Hematopoietic multipotent progenitor cell treated with erythropoietin and hydrocortisone succinate and interleukin-3 and kit ligand, for 6 days (in vitro differentiated cells): Measurements from ENCODE around the gene NISCH.

ENCODE experiments used
- DNase-seq: peaks from one replicate; pipeline ENCODE4 v3.0.0-alpha.2; 2015

Gene NISCH

GRCh38 chr3:52472239-52473000 is 17.0 kb downstream of the NISCH start:
- DNase-seq, result no peak

DNA sequence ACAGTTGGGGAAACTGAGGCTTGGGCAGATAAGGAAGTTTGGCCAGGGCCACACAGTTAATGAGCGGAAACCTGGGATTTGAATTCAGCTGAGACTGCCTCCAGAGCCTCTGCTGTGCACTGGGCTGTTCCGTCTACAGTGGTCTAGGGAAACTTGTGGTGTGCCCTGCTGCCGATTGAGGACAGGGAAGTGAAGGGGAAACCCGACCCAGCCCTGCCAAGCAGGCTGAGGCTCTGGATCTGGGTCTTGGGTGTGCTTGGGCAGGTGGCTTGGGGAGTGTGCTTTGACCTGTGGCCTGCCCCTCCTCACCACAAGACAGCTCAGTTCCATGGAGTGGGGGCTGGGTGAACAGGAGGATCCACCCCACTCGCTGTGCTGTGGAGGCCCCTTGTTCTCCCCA is 17.6 kb downstream of the NISCH start:
- no peak for DNase-seq

GRCh38 chr3:52477076-52477795 is 21.8 kb downstream of the NISCH start:
- DNase-seq, result no peak

DNA sequence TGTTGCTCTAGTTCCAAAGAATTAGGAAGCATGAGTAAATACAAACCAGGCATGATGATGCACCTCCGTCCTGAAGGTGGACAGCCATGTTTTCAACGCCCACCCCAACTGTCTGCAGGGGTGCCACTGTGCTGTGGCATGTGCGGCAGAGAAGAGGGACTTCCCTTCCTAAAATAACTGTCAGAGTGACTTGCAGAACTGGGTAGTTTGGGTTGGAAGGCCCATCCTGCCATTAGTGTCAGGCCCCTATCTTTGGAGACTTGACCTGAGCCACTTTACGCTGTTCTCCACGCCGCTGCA is 22.3 kb downstream of the NISCH start:
- DNase-seq, result no peak

- DNase-seq, result no peak
These were observed 23.9 kb downstream of the NISCH start for GRCh38 chr3:52479037-52479876.

DNA sequence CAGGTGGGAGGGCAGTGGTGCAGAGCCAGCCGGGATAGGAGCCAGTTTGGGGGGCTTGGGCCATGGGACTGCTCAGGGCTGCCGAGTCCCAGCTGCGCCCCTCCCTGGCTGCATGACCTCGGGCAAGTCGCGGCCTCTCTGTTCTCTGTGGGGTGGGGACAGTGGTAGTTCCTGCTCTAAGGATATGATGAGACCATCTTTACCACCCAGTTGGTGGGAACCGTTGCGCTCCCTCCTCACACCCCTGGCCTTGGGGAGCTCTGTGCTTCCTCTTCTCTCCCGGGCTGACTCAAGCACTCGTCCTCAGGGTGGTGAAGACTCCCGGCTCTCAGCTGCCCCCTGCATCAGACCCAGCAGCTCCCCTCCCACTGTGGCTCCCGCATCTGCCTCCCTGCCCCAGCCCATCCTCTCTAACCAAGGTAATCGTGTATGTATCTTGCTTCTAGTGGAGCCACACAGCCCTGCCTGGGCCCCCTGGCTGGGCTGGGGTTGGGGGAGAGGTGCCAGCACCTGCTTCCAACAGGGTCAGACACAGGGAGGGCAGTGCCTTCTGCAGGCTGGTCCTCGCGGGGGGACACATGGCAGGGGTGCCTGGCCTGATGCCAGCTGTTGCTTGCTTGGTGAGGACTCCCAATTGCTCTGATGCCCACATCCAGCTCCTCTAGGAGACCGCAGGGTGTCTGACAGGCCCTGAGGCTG is 24.6 kb downstream of the NISCH start:
- no peak for DNase-seq

GRCh38 chr3:52480768-52481715 is 25.6 kb downstream of the NISCH start:
- DNase-seq, result no peak

DNA sequence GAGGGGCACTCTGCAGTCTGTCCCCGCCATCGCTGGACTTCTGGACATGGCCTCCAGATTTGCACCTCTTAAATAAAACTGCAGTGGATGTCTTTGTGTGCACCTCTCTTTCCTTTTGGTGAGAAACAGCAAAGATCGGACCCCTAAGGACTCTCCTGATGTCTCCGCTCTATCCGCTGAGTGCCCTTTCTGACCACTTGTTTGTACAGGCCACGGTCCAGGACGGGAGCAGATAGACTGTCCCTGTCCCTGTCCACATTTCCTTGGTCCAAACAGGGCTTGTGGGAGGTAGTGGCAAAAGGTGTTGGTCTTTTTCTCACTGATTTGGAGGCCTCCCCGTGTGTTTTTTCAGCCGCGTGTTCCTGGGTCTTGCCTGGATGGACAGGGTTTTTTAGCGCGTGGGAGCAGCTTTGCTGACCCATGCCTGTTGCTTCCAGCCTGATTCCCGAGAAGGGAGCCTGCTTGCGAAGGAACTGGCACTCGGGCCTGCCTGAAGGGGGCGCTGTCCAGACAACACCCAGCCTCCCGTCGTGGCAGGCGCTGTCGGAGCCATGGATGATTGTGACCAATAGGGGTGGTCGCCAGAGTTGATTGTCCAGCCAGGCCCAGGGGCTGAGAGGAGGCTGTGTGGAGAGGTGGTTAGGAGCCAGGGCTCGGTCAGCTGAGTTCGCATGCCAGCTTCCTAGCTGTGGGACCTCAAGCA is 26.6 kb downstream of the NISCH start:
- no peak for DNase-seq

GRCh38 chr3:52483081-52483480 is 27.7 kb downstream of the NISCH start:
- DNase-seq, result no peak

- no peak for DNase-seq
These were observed 28.4 kb downstream of the NISCH start for GRCh38 chr3:52483577-52484381.

GRCh38 chr3:52484680-52485461 is 29.5 kb downstream of the NISCH start:
- DNase-seq, result no peak

GRCh38 chr3:52487050-52487787 is 31.8 kb downstream of the NISCH start:
- DNase-seq, result no peak

- DNase-seq, result no peak
These were observed 32.6 kb downstream of the NISCH start for GRCh38 chr3:52487788-52488691.

DNA sequence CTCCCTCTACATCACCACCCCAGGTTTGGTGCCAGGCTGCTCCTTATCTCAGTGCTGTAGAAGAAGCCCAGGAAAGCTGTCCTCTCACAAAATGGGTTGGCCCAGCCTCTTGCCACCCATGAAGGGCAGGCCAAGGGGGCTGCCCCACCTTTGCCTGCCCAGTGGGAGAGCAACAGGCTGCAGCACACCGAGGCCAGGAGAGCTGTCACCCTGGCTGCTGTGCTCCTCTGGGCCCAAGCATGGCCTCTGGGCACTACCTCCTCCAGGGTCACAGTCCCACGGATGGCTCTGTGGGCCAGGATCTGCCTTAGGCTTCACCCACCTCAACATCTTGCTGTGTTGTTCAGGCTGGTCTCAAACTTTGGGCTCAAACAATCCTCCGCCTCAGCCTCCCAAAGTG is 33.3 kb downstream of the NISCH start:
- no peak for DNase-seq

DNA sequence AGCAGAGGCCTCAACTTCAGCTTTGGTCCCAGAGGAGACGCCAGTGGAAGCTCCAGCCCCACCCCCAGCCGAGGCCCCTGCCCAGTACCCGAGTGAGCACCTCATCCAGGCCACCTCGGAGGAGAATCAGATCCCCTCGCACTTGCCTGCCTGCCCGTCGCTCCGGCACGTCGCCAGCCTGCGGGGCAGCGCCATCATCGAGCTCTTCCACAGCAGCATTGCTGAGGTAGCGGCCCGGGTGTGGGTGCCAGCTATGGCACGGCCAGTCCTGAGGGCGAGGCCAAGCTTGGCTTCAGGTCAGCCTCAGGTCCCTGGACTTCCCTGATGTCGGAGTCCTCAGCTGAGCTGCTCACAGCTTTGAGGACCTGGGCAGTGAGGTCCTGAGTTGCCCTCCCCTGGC is 34.0 kb downstream of the NISCH start:
- DNase-seq, result no peak

- no peak for DNase-seq
These were observed 34.9 kb downstream of the NISCH start for GRCh38 chr3:52490035-52490938.
